ENCODE results near the gene RNF145.

RNF145 gene

GRCh38 chr5:159198063-159199036 lies 11.0 kb downstream of the RNF145 start:
- in situ Hi-C loops (cut with HindIII; ENCODE audit: low sequenced_read_pairs), result no loop called here
- DNase-seq (ENCODE audit: low read depth, low spot score), result no peak
- TF ChIP-seq, protein P1, sequence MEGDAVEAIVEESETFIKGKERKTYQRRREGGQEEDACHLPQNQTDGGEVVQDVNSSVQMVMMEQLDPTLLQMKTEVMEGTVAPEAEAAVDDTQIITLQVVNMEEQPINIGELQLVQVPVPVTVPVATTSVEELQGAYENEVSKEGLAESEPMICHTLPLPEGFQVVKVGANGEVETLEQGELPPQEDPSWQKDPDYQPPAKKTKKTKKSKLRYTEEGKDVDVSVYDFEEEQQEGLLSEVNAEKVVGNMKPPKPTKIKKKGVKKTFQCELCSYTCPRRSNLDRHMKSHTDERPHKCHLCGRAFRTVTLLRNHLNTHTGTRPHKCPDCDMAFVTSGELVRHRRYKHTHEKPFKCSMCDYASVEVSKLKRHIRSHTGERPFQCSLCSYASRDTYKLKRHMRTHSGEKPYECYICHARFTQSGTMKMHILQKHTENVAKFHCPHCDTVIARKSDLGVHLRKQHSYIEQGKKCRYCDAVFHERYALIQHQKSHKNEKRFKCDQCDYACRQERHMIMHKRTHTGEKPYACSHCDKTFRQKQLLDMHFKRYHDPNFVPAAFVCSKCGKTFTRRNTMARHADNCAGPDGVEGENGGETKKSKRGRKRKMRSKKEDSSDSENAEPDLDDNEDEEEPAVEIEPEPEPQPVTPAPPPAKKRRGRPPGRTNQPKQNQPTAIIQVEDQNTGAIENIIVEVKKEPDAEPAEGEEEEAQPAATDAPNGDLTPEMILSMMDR (IDR thresholded peaks at IDR 0.05; ENCODE audit: low read depth, low read length), result no peak
- H3K4me3 ChIP-seq (ENCODE audit: low read depth, low read length), result no peak overlapping the region

- in situ Hi-C loops (cut with HindIII; ENCODE audit: low sequenced_read_pairs), result no loop called here
- no peak for DNase-seq (ENCODE audit: low read depth, low spot score)
- no peak overlapping the region for H3K4me3 ChIP-seq (ENCODE audit: low read depth, low read length)
- TF ChIP-seq, protein P1 (IDR thresholded peaks at IDR 0.05; ENCODE audit: low read depth, low read length), result no peak
Measured at GRCh38 chr5:159195775-159196174, 13.6 kb downstream of the RNF145 start.

DNA sequence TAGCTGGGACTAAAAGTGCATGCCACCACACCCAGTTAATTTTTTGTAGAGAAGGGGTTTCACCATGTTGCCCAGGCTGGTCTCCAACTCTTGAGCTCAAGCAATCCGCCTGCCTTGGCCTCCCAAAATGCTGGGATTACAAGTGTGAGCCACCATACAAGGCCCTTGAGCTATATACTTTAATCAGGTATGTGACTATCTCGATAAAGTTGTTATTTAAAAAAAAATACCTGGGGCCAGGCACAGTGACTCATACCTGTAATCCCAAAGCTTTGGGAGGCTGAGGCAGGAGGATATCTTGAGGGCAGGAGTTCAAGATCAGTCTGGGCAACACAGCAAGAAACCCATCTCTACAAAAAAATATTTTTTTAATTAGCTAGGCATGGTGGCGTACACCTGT lies 19.2 kb downstream of the RNF145 start:
- in situ Hi-C loops (cut with HindIII; ENCODE audit: low sequenced_read_pairs), result no loop called here
- no peak overlapping the region for H3K4me3 ChIP-seq (ENCODE audit: low read depth, low read length)
- no peak for DNase-seq (ENCODE audit: low read depth, low spot score)
- TF ChIP-seq, protein P1 (IDR thresholded peaks at IDR 0.05; ENCODE audit: low read depth, low read length), result no peak

GRCh38 chr5:159189310-159189709 lies 20.0 kb downstream of the RNF145 start:
- DNase-seq (ENCODE audit: low read depth, low spot score), result peak; percentile 42
- TF ChIP-seq, protein P1 (IDR thresholded peaks at IDR 0.05; ENCODE audit: low read depth, low read length), result no peak
- no peak overlapping the region for H3K4me3 ChIP-seq (ENCODE audit: low read depth, low read length)
- in situ Hi-C loops (cut with HindIII; ENCODE audit: low sequenced_read_pairs), result no loop called here

- no peak overlapping the region for H3K4me3 ChIP-seq (ENCODE audit: low read depth, low read length)
- in situ Hi-C loops (cut with HindIII; ENCODE audit: low sequenced_read_pairs), result no loop called here
- no peak for DNase-seq (ENCODE audit: low read depth, low spot score)
- TF ChIP-seq, protein P1 (IDR thresholded peaks at IDR 0.05; ENCODE audit: low read depth, low read length), result no peak
Measured at GRCh38 chr5:159187719-159188118, 21.6 kb downstream of the RNF145 start.

DNA sequence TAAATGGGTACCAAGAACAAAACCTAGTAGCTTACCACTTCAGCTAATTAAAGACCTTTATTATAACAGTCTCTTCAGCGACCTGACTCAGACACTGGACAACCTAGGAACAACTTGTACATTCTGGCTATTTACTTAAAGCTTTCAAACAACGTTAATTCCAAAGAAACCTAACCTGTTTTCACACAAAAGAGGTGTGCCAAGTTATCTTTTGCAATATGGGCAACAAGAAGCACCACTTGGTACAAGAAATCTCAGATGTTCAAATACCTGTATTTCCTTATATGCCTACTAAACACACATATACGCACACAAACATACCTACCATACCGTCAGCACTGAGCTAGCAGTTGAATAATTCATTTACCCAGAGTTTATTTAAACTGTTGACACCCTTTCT lies 23.0 kb downstream of the RNF145 start:
- in situ Hi-C loops (cut with HindIII; ENCODE audit: low sequenced_read_pairs), result no loop called here
- no peak overlapping the region for H3K4me3 ChIP-seq (ENCODE audit: low read depth, low read length)
- TF ChIP-seq, protein P1 (IDR thresholded peaks at IDR 0.05; ENCODE audit: low read depth, low read length), result no peak
- no peak for DNase-seq (ENCODE audit: low read depth, low spot score)
